B cell (primary cell): ENCODE data around the gene FAF2. TPM values are rescaled to one million over a fixed set of nuclear protein-coding genes. Genes with fewer than 3 reads are reported as not detected.

Source experiments
- ATAC-seq: fragments of 200-7000 bp; cut with Tn5 transposase; one replicate; pipeline ENCODE4 v1.10.0; 2021; ENCODE audit warnings: low read depth, mild to moderate bottlenecking, moderate number of reproducible peaks, moderate library complexity
- CTCF ChIA-PET: fragments of 350-600 bp; sonication (Branson Sonifier 250); formaldehyde crosslinking; loops from one replicate; lab custom pipeline; 2021; ENCODE audit warnings: antibody characterized with exemption, inconsistent platforms; lab: Charles Lee
- POLR2A ChIA-PET: fragments of 350-600 bp; sonication (Branson Sonifier 250); formaldehyde crosslinking; loops from one replicate; lab custom pipeline; 2021; ENCODE audit warnings: antibody characterized with exemption; lab: Charles Lee
- DNase-seq: peaks from one replicate; pipeline ENCODE4 v3.0.0; 2013
- H2AFZ ChIP-seq: 2 replicates; pipeline ENCODE4 v1.6.1; 2012; ENCODE audit warnings: mild to moderate bottlenecking, low read depth, low read length; ENCODE audit not compliant: insufficient read depth, poor library complexity, severe bottlenecking
- H3K27ac ChIP-seq, 2 donors: 1 replicate in 1 of 2; 2 replicates in 1 of 2; pipeline ENCODE4 v1.5.1; 2012 to 2013; ENCODE audit warnings: low read length in 2 of 2, mild to moderate bottlenecking in 2 of 2, moderate library complexity in 1 of 2
- H3K27me3 ChIP-seq, 4 experiments: fragments of 200-600 bp in 1 of 4; sonication (generic) in 1 of 4; replicated peaks in 1 of 4; 1 replicate in 2 of 4; 2 replicates in 2 of 4; pipeline versions ENCODE4 v1.6.1 to v1.7.0; 2013 to 2016; ENCODE audit warnings: low read length in 3 of 4, mild to moderate bottlenecking in 2 of 4, mixed read lengths in 1 of 4, moderate library complexity in 1 of 4; ENCODE audit not compliant: insufficient read depth in 4 of 4, control insufficient read depth in 3 of 4; ENCODE audit errors: control extremely low read depth in 1 of 4
- H3K36me3 ChIP-seq, 2 experiments: replicated peaks in 1 of 2; 1 replicate in 1 of 2; 2 replicates in 1 of 2; pipeline versions ENCODE4 v1.6.1 to v1.7.1; 2013; ENCODE audit warnings: low read length in 1 of 2; ENCODE audit not compliant: insufficient read depth in 2 of 2, control insufficient read depth in 1 of 2; ENCODE audit errors: control extremely low read depth in 1 of 2, extremely low read depth in 1 of 2
- H3K4me1 ChIP-seq, 2 donors: fragments of 200-600 bp in 1 of 2; sonication (generic) in 1 of 2; 1 replicate in 1 of 2; 2 replicates in 1 of 2; pipeline versions ENCODE4 v1.5.1 to v1.6.1; 2013 to 2017; ENCODE audit warnings: low read length in 2 of 2; ENCODE audit not compliant: control insufficient read depth in 2 of 2, insufficient read depth in 2 of 2
- H3K4me2 ChIP-seq: replicated peaks from 2 replicates; pipeline ENCODE3; 2012; ENCODE audit warnings: mild to moderate bottlenecking, low read depth, low read length; ENCODE audit not compliant: poor library complexity, severe bottlenecking
- H3K4me3 ChIP-seq, 5 experiments: fragments of 200-600 bp in 1 of 5; sonication (generic) in 1 of 5; 1 replicate in 3 of 5; 2 replicates in 2 of 5; pipeline versions ENCODE4 v1.5.1 to v1.7.0; 2011 to 2016; ENCODE audit warnings: low read length in 4 of 5, mild to moderate bottlenecking in 4 of 5, low read depth in 2 of 5, control low read depth in 1 of 5, moderate library complexity in 1 of 5; ENCODE audit not compliant: insufficient read depth in 1 of 5; ENCODE audit errors: control extremely low read depth in 1 of 5, extremely low read depth in 1 of 5
- H3K79me2 ChIP-seq: fragments of 200-600 bp; sonication (generic); one replicate; pipeline ENCODE4 v1.6.0; 2016; ENCODE audit warnings: low read length; ENCODE audit not compliant: control insufficient read depth, insufficient read depth
- H3K9ac ChIP-seq: fragments of 200-600 bp; sonication (generic); 2 replicates; pipeline ENCODE4 v1.6.1; 2017; ENCODE audit warnings: mild to moderate bottlenecking, low read length, moderate library complexity
- H3K9me3 ChIP-seq, 3 donors: one replicate each; pipeline versions ENCODE4 v1.6.1 to v1.7.1; 2013; ENCODE audit warnings: low read length in 2 of 3; ENCODE audit not compliant: control insufficient read depth in 2 of 3, insufficient read depth in 1 of 3; ENCODE audit errors: control extremely low read depth in 1 of 3
- H4K20me1 ChIP-seq: 2 replicates; pipeline ENCODE4 v1.6.0; 2012; ENCODE audit warnings: mild to moderate bottlenecking, low read length; ENCODE audit not compliant: insufficient read depth, control insufficient read depth, poor library complexity, severe bottlenecking
- H3K27ac Mint-ChIP-seq: one replicate; pipeline ENCODE4 v1.8.0; 2021; ENCODE audit warnings: mixed read lengths
- H3K27me3 Mint-ChIP-seq: one replicate; pipeline ENCODE4 v1.8.0; 2021; ENCODE audit warnings: mixed read lengths
- H3K4me1 Mint-ChIP-seq: one replicate; pipeline ENCODE4 v1.8.0; 2021; ENCODE audit warnings: mixed read lengths
- H3K4me3 Mint-ChIP-seq: one replicate; pipeline ENCODE4 v1.8.0; 2021; ENCODE audit warnings: mixed read lengths
- H3K9me3 Mint-ChIP-seq: one replicate; pipeline ENCODE4 v1.8.0; 2022; ENCODE audit warnings: mixed read lengths; ENCODE audit not compliant: insufficient read depth
- CTCF ChIP-seq: fragments of 200-600 bp; IDR thresholded peaks from one replicate; pipeline ENCODE4 v1.8.0; 2022; ENCODE audit warnings: antibody characterized with exemption, mild to moderate bottlenecking
- EZH2 ChIP-seq: IDR thresholded peaks from 2 replicates; pipeline ENCODE4 v1.6.1; 2012; ENCODE audit warnings: borderline replicate concordance, low read depth, mild to moderate bottlenecking, moderate library complexity, low read length; ENCODE audit not compliant: insufficient read depth, poor library complexity, severe bottlenecking
- WGBS: methylation state at CpG from one replicate; pipeline ENCODE4 v1.1.5; 2013; ENCODE audit warnings: missing lambda C conversion rate; ENCODE audit not compliant: insufficient coverage; 5-methylcytosine and 5-hydroxymethylcytosine counted together
- intact Hi-C: fragments of 100-400 bp; cut with micrococcal nuclease; formaldehyde crosslinking; loops from one replicate; pipeline ENCODE4 v1.10.0; 2022
- polyA plus RNA-seq: library from polyadenylated mRNA; depleted of rRNA; stranded (reverse); fragments of >200 nt; gene quantifications from 2 replicates; pipeline ENCODE4 v1.2.3, GENCODE V29; 2012
- total RNA-seq, 2 donors: library from RNA; stranded (reverse); fragments of 120-200 nt in 1 of 2; gene quantifications; 1 replicate in 1 of 2; 2 replicates in 1 of 2; pipeline versions ENCODE4 v1.2.3 to v1.2.4, GENCODE V29; 2013 to 2022

Gene FAF2
- total and polyA plus RNA-seq, 2 donors (not counting 1 experiment from before 2014, with no cell fraction given): 10.9 to 35.1 TPM

DNA sequence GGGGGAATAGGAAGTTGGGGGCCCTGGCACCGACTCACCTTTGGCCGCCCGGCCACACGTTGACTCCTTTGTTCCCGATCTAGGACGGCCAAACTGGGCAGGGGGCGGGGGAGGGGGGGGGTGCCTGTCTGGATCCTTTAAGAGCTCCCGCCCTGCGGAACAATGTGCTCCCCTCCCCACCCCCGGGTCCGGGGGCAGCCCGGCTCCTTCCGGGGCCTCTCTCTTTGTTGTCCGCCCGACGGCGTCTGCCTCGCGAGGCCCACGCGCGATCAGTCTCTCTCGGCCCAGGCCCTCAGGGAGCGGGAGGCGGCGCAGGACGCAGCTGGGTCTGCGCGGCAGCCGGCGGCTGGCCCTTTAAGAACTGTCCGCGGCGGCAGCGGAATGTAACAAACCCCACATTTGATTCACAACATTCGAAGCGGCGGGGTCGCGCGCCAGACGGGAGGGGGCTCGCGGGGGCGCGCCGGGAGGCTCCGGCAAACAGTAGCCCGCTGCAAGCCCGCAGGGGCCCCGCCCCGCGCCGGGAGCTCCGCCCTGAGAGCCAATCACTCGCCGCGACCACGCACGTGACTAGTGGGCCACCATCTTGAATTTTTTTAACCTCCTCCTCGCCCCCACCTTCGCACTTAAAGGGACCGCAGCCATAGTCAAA is 88.8 kb downstream of the FAF2 start, which contains the start of gene RNF44:
RNF44 (minus strand) TSS at position 501 of the 652 bp plus-strand sequence. CDS start 4,930 bp downstream, outside the sequence.
- Histone ChIP-seq H3K4me1 (peaks cover 55 to 60% of the 10 kb centered on the region in 2 donors), H4K20me1 (peaks cover 50% of the 10 kb centered on the region), H3K9me3 (peaks cover 0 to 8% (median 0%) of the 10 kb centered on the region in 3 donors), H3K79me2 (peaks cover 57% of the 10 kb centered on the region), H3K9ac (peak within 1 kb of the TSS; percentile 98), H3K4me3 (peak within 1 kb of the TSS; percentile 84 to 100 (median 94)), H3K36me3 (peaks cover 0 to 27% of the 10 kb centered on the region in 2 experiments), H3K27me3 (no peaks in the 10 kb centered on the region), H2AFZ (peak within 1 kb of the TSS; percentile 77), H3K27ac (peak within 1 kb of the TSS; percentile 93 to 99), H3K4me2 (peak within 1 kb of the TSS; percentile 92)
- intact Hi-C loops: loop anchor here (1.0 kb wide), 5 partner anchors 89 to 176 kb away; partner anchors contain the start of genes CLTB, FAF2, KIAA1191 and TSPAN17
- Mint-ChIP-seq H3K27ac (peak within 1 kb of the TSS; percentile 100), H3K9me3 (no peaks in the 10 kb centered on the region), H3K27me3 (no peaks in the 10 kb centered on the region), H3K4me1 (peaks cover 65% of the 10 kb centered on the region), H3K4me3 (peak within 1 kb of the TSS; percentile 99)
- ChIA-PET POLR2A (interaction anchor here (0.7 to 4.1 kb wide), 20 partner anchors 9 to 977 kb away, joined by 3 to 30 read pairs (median 3); partner anchors contain the start of genes CDHR2, CLTB, EIF4E1B and FAF2), CTCF (interaction anchor here (1.0 to 5.3 kb wide), 8 partner anchors 10 to 175 kb away, joined by 3 to 33 read pairs (median 4); partner anchors contain the start of genes CLTB, FAF2 and TSPAN17)
- peak; percentile 98 for DNase-seq
- peak; percentile 59 for ATAC-seq
- 0% methylated on average over 61 of the region's 63 CpGs for WGBS
- TF ChIP-seq EZH2 (no peak), CTCF (no peak)
